Heart left ventricle (tissue), 16 donors: ENCODE results near the gene COL19A1. TPM values are rescaled to one million over a fixed set of nuclear protein-coding genes. Genes with fewer than 3 reads are reported as not detected.

Experiments used
- ATAC-seq, 4 donors: fragments of 200-7000 bp; cut with Tn5 transposase; one replicate each; pipeline ENCODE4 v1.9.1; 2020 to 2022; ENCODE audit warnings: moderate library complexity in 4 of 4, mild to moderate bottlenecking in 3 of 4, moderate number of reproducible peaks in 1 of 4
- DNase-seq, 5 donors: peaks; one replicate each; pipeline ENCODE4 v3.0.0-alpha.2; 2020
- H3K27ac ChIP-seq, 12 donors: fragments of 200-600 bp; sonication (generic) in 4 of 12; one replicate each; pipeline versions ENCODE4 v1.5.0 to v1.8.0; 2016 to 2022; ENCODE audit warnings: mild to moderate bottlenecking in 2 of 12
- H3K27me3 ChIP-seq, 9 donors: fragments of 200-600 bp; sonication (generic) in 2 of 9; one replicate each; pipeline versions ENCODE4 v1.5.1 to v1.8.0; 2016 to 2022; ENCODE audit warnings: mild to moderate bottlenecking in 3 of 9
- H3K36me3 ChIP-seq, 9 donors: fragments of 200-600 bp; sonication (generic) in 2 of 9; one replicate each; pipeline versions ENCODE4 v1.5.0 to v1.8.0; 2018 to 2022; ENCODE audit warnings: mild to moderate bottlenecking in 2 of 9
- H3K4me1 ChIP-seq, 12 donors: fragments of 200-600 bp; sonication (generic) in 4 of 12; one replicate each; pipeline versions ENCODE4 v1.5.0 to v1.8.0; 2016 to 2022; ENCODE audit warnings: mild to moderate bottlenecking in 3 of 12
- H3K4me3 ChIP-seq, 12 donors: fragments of 200-600 bp; sonication (generic) in 4 of 12; one replicate each; pipeline versions ENCODE4 v1.5.0 to v1.8.0; 2017 to 2022; ENCODE audit warnings: mild to moderate bottlenecking in 9 of 12, moderate library complexity in 4 of 12
- H3K9me3 ChIP-seq, 12 donors: fragments of 200-600 bp; sonication (generic) in 4 of 12; one replicate each; pipeline versions ENCODE4 v1.5.0 to v1.8.0; 2016 to 2022; ENCODE audit warnings: mild to moderate bottlenecking in 1 of 12
- CTCF ChIP-seq, 12 donors: fragments of 200-600 bp; sonication (generic) in 4 of 12; IDR thresholded peaks; one replicate each; pipeline versions ENCODE4 v1.5.0 to v1.8.0; 2018 to 2022; ENCODE audit warnings: antibody characterized with exemption in 12 of 12, mild to moderate bottlenecking in 5 of 12
- POLR2A ChIP-seq, 2 donors: fragments of 450-650 bp; IDR thresholded peaks; one replicate each; pipeline ENCODE4 v1.6.1; 2017; ENCODE audit warnings: antibody characterized with exemption in 2 of 2, mild to moderate bottlenecking in 2 of 2, moderate library complexity in 2 of 2
- WGBS, 4 donors: extraction: QIAGEN DNeasy Blood & Tissue Kit in 2 of 4; methylation state at CpG; one replicate each; pipeline versions ENCODE4 v1.1.5 to v1.1.7; 2013 to 2018; 5-methylcytosine and 5-hydroxymethylcytosine counted together
- intact Hi-C, 10 donors: fragments of 100-400 bp; cut with DNase I; formaldehyde crosslinking; loops; one replicate each; pipeline versions ENCODE4 v1.11.1 to v1.14.2; 2022
- polyA plus RNA-seq, 2 donors: library from polyadenylated mRNA; stranded (reverse); fragments of 200-250 nt; gene quantifications; one replicate each; pipeline ENCODE4 v1.2.3, GENCODE V29; 2013
- total RNA-seq, 9 donors: library from RNA; depleted of rRNA in 2 of 9; stranded (reverse); fragments of >200 nt in 2 of 9; fragmentation: NEBNext Ultra II Directional in 3 of 9; extraction: Animal tissue kit (Norgen Biotek cat#: 25700) in 3 of 9; gene quantifications; one replicate each; pipeline versions ENCODE4 v1.1.0 to v1.2.4, GENCODE V29; 2016 to 2023
- donor health status: ischemic (EF 13 %, LVEDD 7.1; RV severe dilation, severe dysfunction).
- donor health status: healthy with polysubstance abuse.
- donor health status: DM: no; HTN: yes; CAD: no.
- donor health status: DM: no; HTN: no; CAD: no.
- donor health status: ischemic (EF 25% LVEDD 6.9; RV normal size, moderate dysfunction).
- donor health status: ischemic (EF 25% LVEDD 5.7; RV mildly dilated, moderate dysfunction).
- donor health status: healthy.
- donor health status: DM: yes; HTN: yes; CAD: no.
- donor health status: ischemic (EF 35%, LVEDD 5.7; RV mildly dilated, moderate dysfunction).
- donor health status: nonischemic (EF 11% LVEDD 7.7; RV severe dilation, severe dysfunction).
- donor health status: DM: yes; HTN: yes; CAD: no.
- donor health status: PGD.
- donor health status: ischemic (EF 29% LVEDD 5.4; RV normal size, mild dysfunction).
- donor health status: nonischemic (EF 23%, LVEDD 6.1; RV moderate dilation, normal function).

Gene COL19A1
- total and polyA plus RNA-seq, 11 donors = 0.69 to 4.6 (median 1.6) TPM

- Histone ChIP-seq H3K27ac (no peak overlapping the region), H3K27me3 (no peaks in the 10 kb centered on the region), H3K4me1 (no peaks in the 10 kb centered on the region), H3K9me3 (no peaks in the 10 kb centered on the region), H3K4me3 (no peak overlapping the region), H3K36me3 (no peaks in the 10 kb centered on the region)
- TF ChIP-seq POLR2A (IDR thresholded peaks at IDR 0.05) = no peak
- TF ChIP-seq CTCF (IDR thresholded peaks at IDR 0.05) = no peak
- WGBS, 4 donors = 66 to 94% (median 90%) methylated on average over 7 of the region's 7 CpGs
- intact Hi-C loops = no loop called here
- DNase-seq (no peak), ATAC-seq (no peak)
Measured at GRCh38 chr6:70082830-70083229, 216.5 kb downstream of the COL19A1 start.

- Histone ChIP-seq H3K27ac (no peak overlapping the region), H3K4me1 (no peaks in the 10 kb centered on the region), H3K9me3 (no peaks in the 10 kb centered on the region), H3K4me3 (no peak overlapping the region), H3K36me3 (no peaks in the 10 kb centered on the region), H3K27me3 (no peaks in the 10 kb centered on the region)
- ATAC-seq (no peak), DNase-seq (no peak)
- 76 to 85% (median 80%) methylated on average over 1 of the region's 1 CpG for WGBS, 4 donors
- intact Hi-C loops = no loop called here
- TF ChIP-seq CTCF (IDR thresholded peaks at IDR 0.05) (no peak), POLR2A (IDR thresholded peaks at IDR 0.05) (no peak)
Measured at GRCh38 chr6:70086806-70087205, 220.4 kb downstream of the COL19A1 start.

GRCh38 chr6:70094156-70094555 lies 227.8 kb downstream of the COL19A1 start:
- no peak for ATAC-seq
- H3K27me3 ChIP-seq = no peaks in the 10 kb centered on the region
- H3K4me3 ChIP-seq = no peak overlapping the region
- no peaks in the 10 kb centered on the region for H3K36me3 ChIP-seq
- no peak for TF ChIP-seq CTCF (IDR thresholded peaks at IDR 0.05)
- no peak for TF ChIP-seq POLR2A (IDR thresholded peaks at IDR 0.05)
- intact Hi-C loops = loop anchor here in 1 of 10 donors (5.0 kb wide), 1 partner anchor 252 kb away; no protein-coding TSS in a partner anchor
- H3K27ac ChIP-seq = no peak overlapping the region
- H3K4me1 ChIP-seq = no peaks in the 10 kb centered on the region
- no peak for DNase-seq
- no peaks in the 10 kb centered on the region for H3K9me3 ChIP-seq
- WGBS, 4 donors = 92 to 100% (median 93%) methylated on average over 1 of the region's 1 CpG

GRCh38 chr6:70099732-70100131 lies 233.4 kb downstream of the COL19A1 start:
- Histone ChIP-seq H3K27ac (no peak overlapping the region), H3K4me1 (peaks cover 0 to 4% (median 0%) of the 10 kb centered on the region in 12 donors), H3K4me3 (no peak overlapping the region), H3K27me3 (no peaks in the 10 kb centered on the region), H3K9me3 (no peaks in the 10 kb centered on the region), H3K36me3 (no peaks in the 10 kb centered on the region)
- WGBS, 4 donors = 26 to 46% (median 38%) methylated on average over 3 of the region's 3 CpGs
- intact Hi-C loops = loop anchor here in 4 of 10 donors (10.0 kb wide), 4 partner anchors 265 to 1225 kb away; no protein-coding TSS in a partner anchor
- no peak for TF ChIP-seq POLR2A (IDR thresholded peaks at IDR 0.05)
- TF ChIP-seq CTCF (IDR thresholded peaks at IDR 0.05) = no peak
- DNase-seq = no peak
- peak in 1 of 4 donors; percentile 33 for ATAC-seq
